Hepatocyte (in vitro differentiated cells): ENCODE results near the gene CROCC. TPM values are rescaled to one million over a fixed set of nuclear protein-coding genes. Genes with fewer than 3 reads are reported as not detected.

Experiments
- DNase-seq: peaks from one replicate; pipeline ENCODE4 v3.0.0-alpha.2; 2016; ENCODE audit warnings: low spot score
- H2AFZ ChIP-seq: fragments of 200-600 bp; sonication (generic); 2 replicates; pipeline ENCODE4 v1.6.0; 2016; ENCODE audit warnings: antibody characterized with exemption, mild to moderate bottlenecking
- H3K27ac ChIP-seq: fragments of 200-600 bp; sonication (generic); 2 replicates; pipeline ENCODE4 v1.5.1; 2016; ENCODE audit warnings: mild to moderate bottlenecking
- H3K27me3 ChIP-seq: fragments of 200-600 bp; sonication (generic); 2 replicates; pipeline ENCODE4 v1.6.1; 2016
- H3K36me3 ChIP-seq: fragments of 200-600 bp; sonication (generic); replicated peaks from 2 replicates; pipeline ENCODE4 v1.5.1; 2016; ENCODE audit warnings: low read depth; ENCODE audit not compliant: insufficient read depth
- H3K4me1 ChIP-seq: fragments of 200-600 bp; sonication (generic); 2 replicates; pipeline ENCODE4 v1.5.1; 2016; ENCODE audit warnings: mild to moderate bottlenecking, moderate library complexity; ENCODE audit not compliant: insufficient read depth
- H3K4me2 ChIP-seq: fragments of 200-600 bp; sonication (generic); 2 replicates; pipeline ENCODE4 v1.6.0; 2016
- H3K4me3 ChIP-seq: fragments of 200-600 bp; sonication (generic); 2 replicates; pipeline ENCODE4 v1.5.1; 2016; ENCODE audit warnings: mild to moderate bottlenecking
- H3K79me2 ChIP-seq: fragments of 200-600 bp; sonication (generic); 2 replicates; pipeline ENCODE4 v1.6.0; 2017; ENCODE audit warnings: mild to moderate bottlenecking
- H3K9me2 ChIP-seq: fragments of 200-600 bp; sonication (generic); replicated peaks from 2 replicates; pipeline ENCODE4 v1.6.0; 2017; ENCODE audit warnings: mild to moderate bottlenecking; ENCODE audit not compliant: insufficient read depth
- H3K9me3 ChIP-seq: fragments of 200-600 bp; sonication (generic); 2 replicates; pipeline ENCODE4 v1.5.1; 2016; ENCODE audit warnings: low read depth, mild to moderate bottlenecking
- H4K20me1 ChIP-seq: fragments of 200-600 bp; sonication (generic); 2 replicates; pipeline ENCODE4 v1.6.0; 2016; ENCODE audit warnings: mild to moderate bottlenecking; ENCODE audit not compliant: insufficient read depth, poor library complexity, severe bottlenecking
- CTCF ChIP-seq: fragments of 200-600 bp; sonication (generic); IDR thresholded peaks from 2 replicates; pipeline ENCODE4 v1.5.1; 2016; ENCODE audit warnings: antibody characterized with exemption, mild to moderate bottlenecking; ENCODE audit not compliant: poor library complexity
- EZH2 ChIP-seq: fragments of 200-600 bp; sonication (generic); IDR thresholded peaks from 2 replicates; pipeline ENCODE4 v1.6.1; 2016; ENCODE audit warnings: antibody characterized with exemption, mild to moderate bottlenecking, borderline replicate concordance
- EZH2phosphoT487 ChIP-seq: fragments of 200-600 bp; sonication (generic); IDR thresholded peaks from one replicate; pipeline ENCODE4 v1.6.1; 2018; ENCODE audit warnings: antibody characterized with exemption, mild to moderate bottlenecking, low read depth, moderate library complexity; ENCODE audit not compliant: unreplicated experiment, severe bottlenecking
- WGBS: methylation state at CpG from one replicate; pipeline ENCODE4 v1.1.6; 2016; ENCODE audit warnings: low lambda C conversion rate; ENCODE audit errors: missing lambda C conversion rate; 5-methylcytosine and 5-hydroxymethylcytosine counted together
- polyA plus RNA-seq: library from polyadenylated mRNA; unstranded; fragments of >200 nt; fragmentation: Nextera tagmentation; extraction: Ambion mirVana; gene quantifications from 2 replicates; pipeline ENCODE4 v1.2.1, GENCODE V29; 2016
- total RNA-seq: library from RNA; depleted of rRNA; stranded (reverse); fragments of >200 nt; gene quantifications from 2 replicates; pipeline ENCODE4 v1.2.3, GENCODE V29; 2014

CROCC gene
- total and polyA plus RNA-seq, 2 experiments from 2014 or later, result 21.9 to 23.0 TPM

GRCh38 chr1:17002524-17002902 is 80.8 kb downstream of the CROCC start:
- Histone ChIP-seq H2AFZ (no peak overlapping the region), H3K4me2 (no peak overlapping the region), H3K27me3 (no peaks in the 10 kb centered on the region), H3K79me2 (no peaks in the 10 kb centered on the region), H3K4me1 (no peaks in the 10 kb centered on the region), H3K27ac (no peak overlapping the region), H3K9me2 (no peaks in the 10 kb centered on the region), H3K4me3 (no peak overlapping the region), H3K36me3 (no peaks in the 10 kb centered on the region), H3K9me3 (no peaks in the 10 kb centered on the region), H4K20me1 (no peaks in the 10 kb centered on the region)
- TF ChIP-seq EZH2phosphoT487 (no peak), EZH2 (no peak), CTCF (no peak)
- 96% methylated on average over 4 of the region's 4 CpGs for WGBS
- no peak for DNase-seq

DNA sequence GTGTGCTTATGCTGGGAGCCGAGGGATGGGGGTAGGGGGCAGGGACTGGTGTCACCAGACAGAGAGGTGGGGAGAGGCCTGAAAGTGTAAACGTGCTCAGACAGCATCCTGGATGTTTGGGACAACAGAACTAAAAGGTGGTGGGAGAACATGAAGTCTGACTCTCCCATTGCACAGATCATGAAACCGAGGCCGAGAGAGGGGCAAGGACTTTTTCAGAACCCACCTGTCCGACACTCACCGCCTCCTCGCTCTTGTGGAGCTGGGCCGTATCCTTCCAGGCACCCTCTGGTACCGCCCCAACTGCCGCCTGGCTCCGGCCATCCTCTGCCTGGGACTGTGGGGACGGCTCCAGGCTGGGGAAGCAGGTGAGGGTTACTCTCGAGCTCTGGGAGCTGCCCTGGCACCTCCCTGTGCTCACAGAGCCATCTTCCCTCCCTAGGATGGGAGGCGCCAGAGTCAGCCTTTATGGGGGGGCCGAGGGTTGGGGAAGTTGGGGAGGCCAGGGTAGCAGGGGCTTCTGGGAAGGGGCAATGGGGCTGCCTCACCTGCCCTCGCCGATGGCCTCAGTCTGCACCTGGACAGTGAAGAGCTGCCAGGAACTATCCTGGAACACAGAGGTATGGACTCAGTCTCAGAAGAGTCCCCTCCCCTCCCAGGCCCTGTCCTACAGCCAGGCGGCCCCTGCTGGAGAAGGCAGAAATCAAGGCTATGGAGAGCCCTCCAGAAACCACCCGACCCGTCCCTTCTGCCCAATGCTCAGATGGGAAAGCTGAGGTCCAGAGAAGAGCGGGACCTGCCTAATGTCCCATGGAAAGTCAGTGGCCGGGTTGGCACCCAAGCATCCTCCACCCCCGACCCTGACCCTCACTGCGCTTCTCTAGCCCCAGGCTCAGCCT is 83.0 kb downstream of the CROCC start:
- Histone ChIP-seq H3K4me2 (no peak overlapping the region), H2AFZ (no peak overlapping the region), H3K79me2 (no peaks in the 10 kb centered on the region), H3K27ac (no peak overlapping the region), H3K9me3 (no peaks in the 10 kb centered on the region), H3K4me3 (no peak overlapping the region), H3K4me1 (peaks cover 3% of the 10 kb centered on the region), H3K9me2 (no peaks in the 10 kb centered on the region), H4K20me1 (no peaks in the 10 kb centered on the region), H3K27me3 (no peaks in the 10 kb centered on the region), H3K36me3 (no peaks in the 10 kb centered on the region)
- TF ChIP-seq EZH2, result no peak
- no peak for TF ChIP-seq CTCF
- no peak for TF ChIP-seq EZH2phosphoT487
- no peak for DNase-seq
- 97% methylated on average over 22 of the region's 24 CpGs for WGBS

DNA sequence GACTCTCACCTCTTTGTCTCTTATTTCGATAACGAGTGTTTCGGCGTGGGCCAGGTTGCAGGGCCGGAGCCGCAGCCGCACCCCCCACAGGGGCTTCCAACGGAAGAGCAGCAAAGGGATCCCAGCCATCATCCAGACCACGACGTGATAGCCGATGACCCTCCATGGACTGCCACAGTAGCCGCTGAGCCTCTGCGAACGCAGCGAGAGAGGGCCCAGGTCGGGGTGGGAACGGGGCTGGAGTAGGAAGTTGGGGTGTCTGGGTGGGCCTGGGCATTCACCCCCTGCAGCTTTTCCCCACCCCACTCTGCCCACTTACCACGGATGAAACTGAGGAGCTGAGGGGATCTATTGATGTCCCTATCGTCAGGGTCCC is 83.6 kb downstream of the CROCC start:
- H3K27ac ChIP-seq, result no peak overlapping the region
- no peaks in the 10 kb centered on the region for H3K9me2 ChIP-seq
- H3K36me3 ChIP-seq, result no peaks in the 10 kb centered on the region
- no peak overlapping the region for H2AFZ ChIP-seq
- no peak overlapping the region for H3K4me2 ChIP-seq
- peaks cover 8% of the 10 kb centered on the region for H3K4me1 ChIP-seq
- no peaks in the 10 kb centered on the region for H4K20me1 ChIP-seq
- no peak for DNase-seq
- H3K9me3 ChIP-seq, result no peaks in the 10 kb centered on the region
- WGBS, result 96% methylated on average over 18 of the region's 19 CpGs
- no peaks in the 10 kb centered on the region for H3K27me3 ChIP-seq
- peaks cover 4% of the 10 kb centered on the region for H3K79me2 ChIP-seq
- H3K4me3 ChIP-seq, result no peak overlapping the region
- TF ChIP-seq EZH2phosphoT487, result no peak
- no peak for TF ChIP-seq CTCF
- no peak for TF ChIP-seq EZH2
